ENCODE data around the gene KPTN.

KPTN gene

GRCh38 chr19:47483800-47484690 is at the start of gene KPTN:
TSS of gene KPTN (minus strand) at chr19:47484219. CDS start at chr19:47484160, 59 bp downstream.
- DNase-seq (ENCODE audit: low read depth in 2 of 2): peak; percentile 85 to 86

DNA sequence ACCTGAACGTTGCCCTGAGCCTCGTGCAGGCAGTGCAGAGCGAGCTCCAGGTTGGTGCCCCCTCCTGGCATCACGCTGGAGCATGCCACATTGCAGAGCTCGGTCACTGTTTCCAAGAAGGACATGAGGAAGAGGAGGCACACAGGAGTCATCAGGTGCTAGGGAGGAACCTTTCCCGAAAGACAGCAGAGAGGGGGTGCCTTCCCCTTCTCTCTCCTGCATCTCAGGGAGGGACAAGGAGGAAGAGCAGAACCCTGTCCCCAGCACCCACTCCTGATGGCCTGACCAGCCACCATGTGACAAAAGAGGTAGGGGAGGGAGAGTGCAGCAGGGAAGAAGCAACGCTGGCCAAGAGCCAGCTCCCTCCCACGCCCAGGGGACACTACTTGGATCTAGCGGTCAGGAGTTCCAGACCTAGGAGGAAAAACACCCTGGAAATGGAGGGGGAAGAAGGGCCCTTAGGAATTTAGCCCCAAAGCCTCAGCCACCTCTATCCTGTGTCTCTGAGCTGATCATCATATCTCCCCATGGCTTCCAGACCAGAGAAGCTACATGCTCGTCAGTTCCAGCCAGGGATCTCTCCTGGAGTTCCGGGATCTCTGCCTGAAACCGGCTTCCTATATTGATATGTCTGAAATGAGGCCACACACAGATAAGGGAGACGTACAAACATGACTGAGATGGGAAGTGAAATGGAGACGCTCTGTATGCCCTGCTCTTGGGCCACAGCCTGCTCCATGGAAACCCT is 47.8 kb upstream of the KPTN start:
- no peak for DNase-seq (ENCODE audit: low read depth in 2 of 2)

DNA sequence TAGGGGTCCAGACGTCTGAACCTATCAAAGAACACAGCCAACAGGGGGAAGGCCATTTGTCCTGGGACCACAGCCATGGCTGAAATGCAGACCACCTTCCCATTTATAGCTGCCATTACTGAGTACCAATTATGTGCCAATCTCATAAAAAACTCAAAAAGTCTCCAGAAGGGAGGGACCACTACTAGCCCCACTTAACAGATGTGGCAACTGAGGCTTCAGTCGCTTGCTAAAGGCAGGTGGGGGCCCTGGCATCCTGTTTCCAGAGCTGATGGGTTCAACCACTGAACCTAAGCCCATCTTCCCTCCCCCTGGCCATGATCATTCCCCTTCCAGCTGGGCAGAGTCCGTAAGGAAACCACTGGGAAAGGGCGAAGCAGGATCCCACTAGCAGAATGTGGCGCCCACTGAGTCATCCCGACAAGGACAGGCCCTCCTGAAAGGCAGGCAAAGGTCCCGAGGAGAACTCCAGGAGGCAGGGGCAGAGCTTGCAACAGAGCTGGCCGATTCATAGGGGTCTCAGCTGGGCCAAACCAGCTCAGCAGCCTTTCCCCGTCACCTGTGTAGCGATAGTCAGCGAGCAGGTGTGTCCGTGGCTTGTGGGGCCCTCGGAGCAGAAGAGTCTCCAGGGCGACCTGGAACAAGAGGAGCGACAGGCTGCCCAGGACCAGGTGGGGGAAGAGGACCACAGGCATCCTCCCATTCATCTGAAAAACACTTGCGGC is 45.2 kb upstream of the KPTN start:
- no peak for DNase-seq (ENCODE audit: low read depth in 2 of 2)

GRCh38 chr19:47526798-47527197 is 42.8 kb upstream of the KPTN start:
- no peak for DNase-seq (ENCODE audit: low read depth in 2 of 2)

DNA sequence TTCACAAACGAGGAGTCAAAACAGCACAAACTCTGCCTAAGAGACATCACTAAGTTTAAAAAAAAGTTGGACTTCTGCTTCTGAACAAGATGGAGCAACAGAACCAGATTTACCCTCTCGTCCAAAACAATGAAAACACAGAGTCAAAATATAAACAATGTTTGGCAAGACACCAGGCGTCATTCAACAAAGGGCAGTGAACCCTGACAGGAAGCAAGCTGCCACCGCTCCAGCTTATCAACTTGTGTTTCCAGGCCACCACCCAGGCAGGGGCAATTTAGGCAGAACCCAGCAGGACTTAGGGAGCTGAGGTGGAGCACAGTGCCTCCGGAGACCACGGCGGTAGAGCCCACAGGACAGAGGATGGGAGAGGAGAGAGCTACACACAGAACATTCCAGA is 39.5 kb upstream of the KPTN start:
- DNase-seq (ENCODE audit: low read depth in 2 of 2): no peak

GRCh38 chr19:47521473-47522180 is 37.6 kb upstream of the KPTN start:
- no peak for DNase-seq (ENCODE audit: low read depth in 2 of 2)

DNA sequence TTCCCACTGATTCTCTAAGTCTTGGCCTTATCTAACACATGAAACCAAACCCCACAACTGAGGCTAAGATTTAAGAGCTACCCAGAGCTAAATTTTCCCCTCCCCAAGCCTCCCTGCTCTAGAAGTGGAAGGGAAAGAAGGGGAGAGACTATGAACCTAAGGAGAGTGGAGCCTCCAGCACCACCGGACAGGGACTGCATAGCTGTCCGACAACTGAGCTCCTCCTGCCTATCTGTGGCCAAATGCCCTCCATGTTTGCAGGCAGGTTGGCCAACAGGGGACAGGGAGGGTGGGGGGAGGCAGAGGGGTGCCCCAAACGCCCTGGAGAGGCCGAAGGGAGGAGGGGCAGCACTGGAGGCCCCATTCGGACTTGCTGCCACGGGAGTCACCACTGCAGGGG is 36.8 kb upstream of the KPTN start:
- no peak for DNase-seq (ENCODE audit: low read depth in 2 of 2)

GRCh38 chr19:47520343-47520806 is 36.4 kb upstream of the KPTN start:
- no peak for DNase-seq (ENCODE audit: low read depth in 2 of 2)

DNA sequence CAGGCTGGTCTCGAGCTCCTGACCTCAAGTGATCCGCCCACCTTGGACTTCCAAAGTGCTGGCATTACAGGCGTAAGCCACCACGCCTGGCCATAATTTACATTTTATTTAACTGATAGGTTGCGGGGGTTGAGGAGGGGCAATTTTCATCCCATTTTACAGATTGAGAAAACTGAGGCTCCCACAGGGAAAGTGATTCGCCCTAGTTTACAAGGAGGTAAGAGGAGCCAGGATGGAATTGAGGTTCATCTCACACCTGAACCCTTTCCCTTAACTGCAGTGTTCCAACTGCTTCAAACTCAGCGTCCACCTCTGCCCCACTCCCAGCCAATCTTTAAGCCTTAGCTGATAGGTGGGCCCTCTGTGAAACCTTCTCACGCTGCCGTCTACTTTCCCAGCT is 34.8 kb upstream of the KPTN start:
- no peak for DNase-seq (ENCODE audit: low read depth in 2 of 2)

- DNase-seq (ENCODE audit: low read depth in 2 of 2): peak in 1 of 2 donors; percentile 28
Observed at GRCh38 chr19:47518139-47518538, 34.1 kb upstream of the KPTN start.

GRCh38 chr19:47514869-47515588 is 31.0 kb upstream of the KPTN start, which contains the start of gene NAPA:
TSS of gene NAPA (minus strand) at chr19:47515063. CDS start at chr19:47514940, 123 bp downstream.
- DNase-seq (ENCODE audit: low read depth in 2 of 2): peak; percentile 100

DNA sequence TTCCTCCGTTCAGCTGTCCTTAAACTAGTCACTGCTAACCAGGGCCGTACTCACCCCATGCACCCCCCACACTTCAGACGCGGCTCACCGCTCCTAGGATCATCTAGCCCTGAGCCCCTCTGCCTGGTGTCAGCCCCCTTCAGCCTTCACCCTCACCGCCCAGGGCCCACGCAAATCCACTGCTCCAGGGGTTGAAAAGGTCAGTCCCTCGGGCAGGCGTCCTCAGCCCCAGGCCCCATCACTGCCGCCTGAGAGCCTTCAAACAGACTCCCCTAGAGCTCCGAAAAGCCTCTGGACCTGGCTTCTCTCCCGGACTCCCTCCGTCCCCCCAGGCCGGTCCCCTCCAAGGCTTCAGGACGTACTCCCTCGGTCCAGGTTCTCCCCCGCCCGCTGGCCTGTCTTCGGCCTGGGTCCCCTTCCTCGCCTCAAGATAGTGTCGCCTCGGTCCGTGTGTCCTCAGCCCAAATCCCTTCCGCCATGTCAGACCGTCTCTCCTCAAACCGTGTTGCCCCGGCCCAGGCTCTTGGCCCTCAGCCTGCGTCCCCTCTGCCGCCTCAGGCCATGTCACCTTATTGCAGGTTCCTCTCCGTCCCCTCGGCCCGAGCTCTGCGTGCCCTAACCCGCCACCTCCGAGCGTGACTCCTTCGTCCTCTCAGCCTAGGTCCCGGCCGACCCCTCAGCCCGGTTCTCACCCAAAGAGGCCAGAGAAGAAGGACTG is 30.3 kb upstream of the KPTN start:
- no peak for DNase-seq (ENCODE audit: low read depth in 2 of 2)

GRCh38 chr19:47512948-47513319 is 28.9 kb upstream of the KPTN start:
- DNase-seq (ENCODE audit: low read depth in 2 of 2): no peak

DNA sequence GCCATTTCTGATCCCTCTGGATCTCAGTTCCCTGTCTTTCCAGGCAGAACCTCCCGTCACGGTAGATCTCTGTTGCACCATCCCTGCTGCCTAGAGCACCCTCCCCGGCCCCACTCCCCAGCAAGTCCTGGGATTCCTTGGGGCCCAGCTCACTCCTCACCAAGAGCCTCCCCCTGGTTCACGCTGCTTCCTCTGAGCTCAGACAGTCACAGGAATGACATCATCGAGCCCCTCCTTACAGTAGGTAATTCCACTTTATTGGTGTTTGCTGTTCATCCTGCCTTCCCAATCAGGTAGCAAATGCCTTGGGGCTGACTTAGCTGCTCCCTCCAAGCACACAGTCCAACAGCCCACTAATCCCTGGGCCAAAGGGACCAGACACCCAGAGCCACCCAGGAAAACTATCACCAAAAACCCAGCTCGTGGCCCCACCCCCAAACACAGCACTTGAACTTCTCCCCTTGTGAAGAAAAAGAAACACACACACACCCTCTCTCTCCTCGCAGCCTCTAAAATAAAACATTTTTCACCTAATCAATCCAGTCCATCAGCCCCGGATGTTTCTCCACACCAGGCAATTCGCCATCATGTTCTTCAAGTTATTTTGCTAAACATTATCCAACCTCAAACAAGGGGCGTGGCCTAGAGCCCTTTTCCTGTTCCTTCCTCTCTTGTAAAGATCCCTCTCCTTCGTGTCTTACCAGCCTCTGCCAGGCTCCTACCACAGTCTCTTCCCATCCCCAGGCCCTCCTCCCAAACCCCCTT is 28.3 kb upstream of the KPTN start:
- DNase-seq (ENCODE audit: low read depth in 2 of 2): no peak

- no peak for DNase-seq (ENCODE audit: low read depth in 2 of 2)
Observed at GRCh38 chr19:47511681-47512080, 27.7 kb upstream of the KPTN start.

- DNase-seq (ENCODE audit: low read depth in 2 of 2): no peak
Observed at GRCh38 chr19:47511128-47511517, 27.1 kb upstream of the KPTN start.

DNA sequence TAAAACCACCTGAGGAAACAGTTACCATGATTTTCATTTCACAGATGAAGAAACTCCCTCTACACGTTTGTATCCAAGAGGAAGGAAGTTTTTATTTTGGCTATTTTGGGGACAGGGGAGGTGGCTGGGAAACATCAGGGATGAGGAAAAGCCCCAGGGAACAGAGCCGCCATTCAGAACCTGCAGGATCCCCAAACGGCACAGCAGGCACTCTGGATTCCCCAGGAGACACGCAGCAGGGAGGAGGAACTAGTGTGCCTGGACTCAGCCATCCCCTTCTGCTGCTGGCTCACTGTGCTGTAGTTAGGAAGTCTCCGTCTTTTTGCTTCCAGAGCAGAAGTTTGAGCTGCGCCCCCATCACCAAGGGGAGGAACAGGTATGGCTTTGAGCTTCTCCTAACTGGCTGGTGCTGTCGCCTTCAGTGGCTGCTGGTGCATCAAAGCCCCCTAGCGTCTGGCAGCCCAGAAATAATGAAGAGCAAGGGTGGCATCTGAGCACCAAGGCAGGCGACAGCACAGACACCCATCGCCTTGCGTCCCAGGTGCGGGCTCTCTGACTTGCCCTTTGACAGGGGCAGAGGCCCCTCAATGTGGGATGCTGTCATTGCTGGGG is 26.6 kb upstream of the KPTN start:
- DNase-seq (ENCODE audit: low read depth in 2 of 2): no peak

- DNase-seq (ENCODE audit: low read depth in 2 of 2): no peak
Observed at GRCh38 chr19:47509973-47510372, 26.0 kb upstream of the KPTN start.

Measured in stimulated activated CD4-positive, alpha-beta T cell treated with anti-CD3 and anti-CD28 coated beads, Interleukin-15, amount 100 ng/mL, for 48 hours (primary cell).